LNCAP (cell line): ENCODE results near the gene ACTL9.

Experiments
- CTCF ChIP-seq: fragments of 450-650 bp; IDR thresholded peaks from 2 replicates; pipeline ENCODE4 v1.5.1; 2017; ENCODE audit warnings: mild to moderate bottlenecking

Gene ACTL9

GRCh38 chr19:8690753-8691539, 7.6 kb downstream of the ACTL9 start:
- TF ChIP-seq CTCF = no peak

- no peak for TF ChIP-seq CTCF
Observed at GRCh38 chr19:8688930-8689329, 9.7 kb downstream of the ACTL9 start.

GRCh38 chr19:8686549-8686948, 12.0 kb downstream of the ACTL9 start:
- TF ChIP-seq CTCF = no peak

- TF ChIP-seq CTCF = no peak
Observed at GRCh38 chr19:8684001-8684902, 14.3 kb downstream of the ACTL9 start.

GRCh38 chr19:8682931-8683330, 15.7 kb downstream of the ACTL9 start:
- TF ChIP-seq CTCF = no peak

GRCh38 chr19:8682472-8682871, 16.1 kb downstream of the ACTL9 start:
- no peak for TF ChIP-seq CTCF

- TF ChIP-seq CTCF = no peak
Observed at GRCh38 chr19:8681345-8682029, 17.1 kb downstream of the ACTL9 start.
